Adrenal gland (tissue), 12 donors: ENCODE data around the gene DBI. TPM values are rescaled to one million over a fixed set of nuclear protein-coding genes. Genes with fewer than 3 reads are reported as not detected.

Experiments
- DNase-seq, 7 donors: peaks; one replicate each; pipeline ENCODE4 v3.0.0-alpha.2; 2019 to 2020
- H3K27ac ChIP-seq, 5 donors: fragments of 200-600 bp; sonication (generic) in 4 of 5; 1 replicate in 3 of 5; 2 replicates in 2 of 5; pipeline versions ENCODE4 v1.5.1 to v1.8.0; 2016 to 2020; ENCODE audit warnings: mild to moderate bottlenecking in 1 of 5
- H3K27me3 ChIP-seq: fragments of 200-600 bp; 2 replicates; pipeline ENCODE4 v1.8.0; 2021
- H3K36me3 ChIP-seq, 2 donors: fragments of 200-600 bp; replicated peaks in 1 of 2; 1 replicate in 1 of 2; 2 replicates in 1 of 2; pipeline versions ENCODE4 v1.5.1 to v1.8.0; 2018 to 2022
- H3K4me1 ChIP-seq, 2 donors: fragments of 200-600 bp; replicated peaks in 1 of 2; 1 replicate in 1 of 2; 2 replicates in 1 of 2; pipeline versions ENCODE4 v1.5.1 to v1.8.0; 2018 to 2021
- H3K4me3 ChIP-seq, 4 donors: fragments of 200-600 bp; sonication (generic) in 3 of 4; one replicate each; pipeline ENCODE4 v1.5.1; 2016 to 2018
- H3K9me3 ChIP-seq, 3 donors: fragments of 200-600 bp; sonication (generic) in 1 of 3; replicated peaks in 1 of 3; 1 replicate in 2 of 3; 2 replicates in 1 of 3; pipeline versions ENCODE4 v1.5.1 to v1.8.0; 2016 to 2021
- POLR2A ChIP-seq, 2 donors: fragments of 450-650 bp; IDR thresholded peaks; one replicate each; pipeline ENCODE4 v1.6.1; 2017; ENCODE audit warnings: antibody characterized with exemption in 2 of 2, mild to moderate bottlenecking in 2 of 2, moderate library complexity in 1 of 2
- WGBS, 4 donors: extraction: QIAGEN DNeasy Blood & Tissue Kit in 2 of 4; methylation state at CpG; one replicate each; pipeline versions ENCODE4 v1.1.5 to v1.1.7; 2013 to 2017; 5-methylcytosine and 5-hydroxymethylcytosine counted together
- intact Hi-C, 2 donors: fragments of 100-400 bp; cut with DNase I; formaldehyde crosslinking; loops; one replicate each; pipeline versions ENCODE4 v1.14.1 to v1.15.0; 2022 to 2023
- polyA plus RNA-seq, 3 donors: library from polyadenylated mRNA; stranded (reverse); fragments of 200-250 nt in 2 of 3; fragments of 350-450 nt in 1 of 3; fragmentation: Illumina TruSeq in 1 of 3; extraction: RNeasy Lipid Tissue Mini Kit (QIAGEN cat#74804) in 1 of 3; gene quantifications; one replicate each; pipeline ENCODE4 v1.2.3, GENCODE V29; 2013 to 2014
- total RNA-seq, 9 donors: library from RNA; depleted of rRNA in 4 of 9; stranded (reverse); fragments of >200 nt in 4 of 9; fragments of 120-200 nt in 1 of 9; fragmentation: NEBNext Ultra II Directional in 1 of 9; extraction: Animal tissue kit (Norgen Biotek cat#: 25700) in 1 of 9; gene quantifications; one replicate each; pipeline versions ENCODE4 v1.1.0 to v1.2.4, GENCODE V29; 2013 to 2023
- TF ChIP-seq, protein P1 (sequence below), 6 experiments: fragments of 450-650 bp in 4 of 6; fragments of 200-600 bp in 2 of 6; sonication (generic) in 1 of 6; IDR thresholded peaks; 1 replicate in 5 of 6; 2 replicates in 1 of 6; pipeline versions ENCODE4 v1.5.1 to v1.8.0; 2016 to 2021; ENCODE audit warnings: antibody characterized with exemption in 6 of 6, mild to moderate bottlenecking in 2 of 6, moderate library complexity in 1 of 6
- donor health status: healthy with polysubstance abuse.
- donor health status: Bipolar disorder and iron deficiency.
- donor health status: DM: yes; HTN: yes; CAD: no.
- donor health status: DM: no; HTN: no; CAD: no.
- donor health status: DM: no; HTN: no; CAD: no.
- donor health status: DM: yes; HTN: yes; CAD: no.

The DBI gene
- total and polyA plus RNA-seq, 12 donors: 32.3 to 367 (median 99.1) TPM

GRCh38 chr2:119364798-119365197 lies 2.0 kb upstream of the DBI start:
- intact Hi-C loops: no loop called here
- TF ChIP-seq, protein P1, sequence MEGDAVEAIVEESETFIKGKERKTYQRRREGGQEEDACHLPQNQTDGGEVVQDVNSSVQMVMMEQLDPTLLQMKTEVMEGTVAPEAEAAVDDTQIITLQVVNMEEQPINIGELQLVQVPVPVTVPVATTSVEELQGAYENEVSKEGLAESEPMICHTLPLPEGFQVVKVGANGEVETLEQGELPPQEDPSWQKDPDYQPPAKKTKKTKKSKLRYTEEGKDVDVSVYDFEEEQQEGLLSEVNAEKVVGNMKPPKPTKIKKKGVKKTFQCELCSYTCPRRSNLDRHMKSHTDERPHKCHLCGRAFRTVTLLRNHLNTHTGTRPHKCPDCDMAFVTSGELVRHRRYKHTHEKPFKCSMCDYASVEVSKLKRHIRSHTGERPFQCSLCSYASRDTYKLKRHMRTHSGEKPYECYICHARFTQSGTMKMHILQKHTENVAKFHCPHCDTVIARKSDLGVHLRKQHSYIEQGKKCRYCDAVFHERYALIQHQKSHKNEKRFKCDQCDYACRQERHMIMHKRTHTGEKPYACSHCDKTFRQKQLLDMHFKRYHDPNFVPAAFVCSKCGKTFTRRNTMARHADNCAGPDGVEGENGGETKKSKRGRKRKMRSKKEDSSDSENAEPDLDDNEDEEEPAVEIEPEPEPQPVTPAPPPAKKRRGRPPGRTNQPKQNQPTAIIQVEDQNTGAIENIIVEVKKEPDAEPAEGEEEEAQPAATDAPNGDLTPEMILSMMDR (IDR thresholded peaks at IDR 0.05): no peak
- no peak for TF ChIP-seq POLR2A (IDR thresholded peaks at IDR 0.05)
- DNase-seq: no peak
- Histone ChIP-seq H3K4me3 (no peak overlapping the region), H3K36me3 (peaks cover 0 to 17% of the 10 kb centered on the region in 2 donors), H3K4me1 (peaks cover 16 to 28% of the 10 kb centered on the region in 2 donors), H3K9me3 (no peaks in the 10 kb centered on the region), H3K27ac (no peak overlapping the region), H3K27me3 (no peaks in the 10 kb centered on the region)
- 86 to 93% (median 90%) methylated on average over 6 of the region's 6 CpGs for WGBS, 4 donors

GRCh38 chr2:119365436-119365835 lies 1.3 kb upstream of the DBI start:
- DNase-seq: no peak
- TF ChIP-seq, protein P1 (IDR thresholded peaks at IDR 0.05): no peak
- TF ChIP-seq POLR2A (IDR thresholded peaks at IDR 0.05): no peak
- peaks cover 0 to 23% of the 10 kb centered on the region in 2 donors for H3K36me3 ChIP-seq
- H3K4me3 ChIP-seq: peak overlapping the region in 1 of 4 donors; percentile 97
- no peaks in the 10 kb centered on the region for H3K27me3 ChIP-seq
- H3K4me1 ChIP-seq: peaks cover 16 to 28% of the 10 kb centered on the region in 2 donors
- 72 to 74% (median 73%) methylated on average over 6 of the region's 6 CpGs for WGBS, 4 donors
- H3K27ac ChIP-seq: peak overlapping the region in 1 of 5 donors; percentile 91
- intact Hi-C loops: no loop called here
- no peaks in the 10 kb centered on the region for H3K9me3 ChIP-seq

DNA sequence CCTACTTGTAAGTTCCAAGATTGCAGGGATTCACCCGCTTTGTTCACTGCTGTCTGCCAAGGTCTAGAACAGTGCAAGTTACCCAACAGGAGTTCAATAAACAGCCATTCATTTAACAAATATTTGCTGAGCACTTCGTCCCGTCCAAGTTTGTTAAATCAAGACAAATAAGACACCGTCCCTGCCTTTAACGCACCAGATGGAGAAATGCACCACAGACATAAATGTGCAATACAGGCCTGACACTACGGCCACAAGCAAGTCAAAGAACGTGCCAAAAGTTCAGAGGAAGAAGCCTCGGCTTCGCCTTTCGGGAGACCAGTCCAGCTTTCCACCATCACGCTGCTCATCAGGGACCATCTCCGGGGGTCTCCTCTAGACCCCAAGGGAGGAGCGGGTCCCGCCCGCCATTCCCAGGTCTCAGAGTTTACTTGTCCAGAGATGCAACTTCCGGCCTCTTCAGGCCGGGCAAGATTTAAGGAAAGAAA lies 572 bp upstream of the DBI start:
- Histone ChIP-seq H3K9me3 (no peaks in the 10 kb centered on the region), H3K4me1 (peaks cover 16 to 28% of the 10 kb centered on the region in 2 donors), H3K27ac (peak overlapping the region; percentile 48 to 91 (median 73)), H3K36me3 (peaks cover 0 to 31% of the 10 kb centered on the region in 2 donors), H3K4me3 (peak overlapping the region; percentile 51 to 97 (median 63)), H3K27me3 (no peaks in the 10 kb centered on the region)
- TF ChIP-seq, protein P1 (IDR thresholded peaks at IDR 0.05): no peak
- TF ChIP-seq POLR2A (IDR thresholded peaks at IDR 0.05): no peak
- 1 to 3% (median 2%) methylated on average over 11 to 17 of the region's 17 CpGs for WGBS, 4 donors
- DNase-seq: peak in 3 of 7 donors; percentile 22 to 44 (median 27)
- intact Hi-C loops: no loop called here

DNA sequence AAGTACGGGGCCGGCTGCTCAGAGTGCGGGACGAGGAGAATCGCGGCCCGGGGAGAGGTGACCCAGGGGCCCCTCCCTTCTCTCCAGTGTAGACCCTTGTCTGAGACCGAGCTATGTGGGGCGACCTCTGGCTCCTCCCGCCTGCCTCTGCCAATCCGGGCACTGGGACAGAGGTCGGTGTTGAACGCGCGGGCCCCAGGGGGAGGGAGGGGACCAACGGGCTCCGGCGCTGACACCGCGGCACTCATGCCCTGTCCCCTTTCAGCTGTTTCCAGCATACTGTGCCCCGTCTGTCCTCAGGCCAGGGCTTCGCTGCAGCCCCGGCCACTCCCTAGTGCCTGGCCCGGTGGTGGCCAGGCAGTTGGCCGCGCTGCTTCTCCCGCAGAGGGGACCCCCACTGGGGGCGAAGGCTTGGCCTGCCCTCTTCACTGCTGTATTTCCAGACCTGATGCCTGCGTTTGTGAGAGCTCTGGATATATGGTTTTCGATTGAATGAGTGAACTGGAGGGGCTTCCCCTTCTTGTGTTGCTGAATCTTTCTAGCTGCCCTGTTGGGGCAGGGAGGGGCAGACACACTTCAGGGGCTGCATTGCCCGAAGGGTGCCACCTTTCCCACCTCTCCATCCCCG lies 809 bp downstream of the DBI start:
- peak; percentile 48 to 78 (median 58) for DNase-seq
- intact Hi-C loops: no loop called here
- H3K4me1 ChIP-seq: peaks cover 16 to 28% of the 10 kb centered on the region in 2 donors
- 7 to 21% (median 10%) methylated on average over 12 to 32 of the region's 32 CpGs for WGBS, 4 donors
- peak overlapping the region in 3 of 5 donors; percentile 34 to 91 (median 85) for H3K27ac ChIP-seq
- peak overlapping the region; percentile 20 to 97 (median 61) for H3K4me3 ChIP-seq
- H3K36me3 ChIP-seq: peaks cover 0 to 44% of the 10 kb centered on the region in 2 donors
- H3K27me3 ChIP-seq: no peaks in the 10 kb centered on the region
- TF ChIP-seq, protein P1 (IDR thresholded peaks at IDR 0.05): no peak
- no peak for TF ChIP-seq POLR2A (IDR thresholded peaks at IDR 0.05)
- no peaks in the 10 kb centered on the region for H3K9me3 ChIP-seq
